ENCODE measurements around the gene ATP12A.

The ATP12A gene

DNA sequence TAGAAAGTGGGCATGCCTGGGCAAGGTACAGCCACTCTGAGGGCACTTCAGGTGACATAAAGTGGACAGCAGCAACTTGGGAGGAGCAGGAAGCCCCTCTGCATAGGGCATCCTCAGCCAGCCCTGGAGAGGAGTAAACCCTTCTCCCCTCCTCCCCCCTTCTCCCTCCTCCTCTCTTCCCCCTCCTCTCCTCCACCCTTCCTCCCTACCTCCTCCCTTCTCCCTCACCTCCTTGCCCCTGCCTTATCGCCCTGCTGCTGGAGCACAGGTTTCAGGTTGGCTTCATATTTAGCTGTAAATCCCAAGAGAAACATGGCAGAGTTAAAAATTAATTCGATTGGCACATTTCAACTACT is 30.5 kb upstream of the ATP12A start:
- no peaks in the 10 kb centered on the region for H3K36me3 ChIP-seq (ENCODE audit: control insufficient read depth in 1 of 2, insufficient read depth in 2 of 2, low read length in 2 of 2)
- no peaks in the 10 kb centered on the region for H3K27me3 ChIP-seq (ENCODE audit: low read depth, low read length)
- no peaks in the 10 kb centered on the region for H3K4me1 ChIP-seq (ENCODE audit: control insufficient read depth in 1 of 2, insufficient read depth in 2 of 2, low read length in 2 of 2)
- H3K27ac ChIP-seq (ENCODE audit: low read length), result no peak overlapping the region
- H3K4me3 ChIP-seq (ENCODE audit: low read depth in 1 of 2, low read length in 2 of 2), result no peak overlapping the region
- H3K9me3 ChIP-seq (ENCODE audit: control insufficient read depth in 1 of 2, low read length in 2 of 2), result no peaks in the 10 kb centered on the region

- H3K27me3 ChIP-seq (ENCODE audit: low read depth, low read length), result no peaks in the 10 kb centered on the region
- H3K9me3 ChIP-seq (ENCODE audit: control insufficient read depth in 1 of 2, low read length in 2 of 2), result no peaks in the 10 kb centered on the region
- no peak overlapping the region for H3K27ac ChIP-seq (ENCODE audit: low read length)
- no peak overlapping the region for H3K4me3 ChIP-seq (ENCODE audit: low read depth in 1 of 2, low read length in 2 of 2)
- H3K4me1 ChIP-seq (ENCODE audit: control insufficient read depth in 1 of 2, insufficient read depth in 2 of 2, low read length in 2 of 2), result no peaks in the 10 kb centered on the region
- H3K36me3 ChIP-seq (ENCODE audit: control insufficient read depth in 1 of 2, insufficient read depth in 2 of 2, low read length in 2 of 2), result no peaks in the 10 kb centered on the region
Observed at GRCh38 chr13:24650161-24650560, 30.0 kb upstream of the ATP12A start.

- Histone ChIP-seq H3K27ac (ENCODE audit: low read length) (no peak overlapping the region), H3K4me3 (ENCODE audit: low read depth in 1 of 2, low read length in 2 of 2) (no peak overlapping the region), H3K27me3 (ENCODE audit: low read depth, low read length) (no peaks in the 10 kb centered on the region), H3K36me3 (ENCODE audit: control insufficient read depth in 1 of 2, insufficient read depth in 2 of 2, low read length in 2 of 2) (no peaks in the 10 kb centered on the region), H3K9me3 (ENCODE audit: control insufficient read depth in 1 of 2, low read length in 2 of 2) (no peaks in the 10 kb centered on the region), H3K4me1 (ENCODE audit: control insufficient read depth in 1 of 2, insufficient read depth in 2 of 2, low read length in 2 of 2) (no peaks in the 10 kb centered on the region)
Observed at GRCh38 chr13:24651718-24652345, 28.4 kb upstream of the ATP12A start.

- no peaks in the 10 kb centered on the region for H3K36me3 ChIP-seq (ENCODE audit: control insufficient read depth in 1 of 2, insufficient read depth in 2 of 2, low read length in 2 of 2)
- no peaks in the 10 kb centered on the region for H3K27me3 ChIP-seq (ENCODE audit: low read depth, low read length)
- H3K4me3 ChIP-seq (ENCODE audit: low read depth in 1 of 2, low read length in 2 of 2), result no peak overlapping the region
- H3K27ac ChIP-seq (ENCODE audit: low read length), result no peak overlapping the region
- H3K9me3 ChIP-seq (ENCODE audit: control insufficient read depth in 1 of 2, low read length in 2 of 2), result no peaks in the 10 kb centered on the region
- no peaks in the 10 kb centered on the region for H3K4me1 ChIP-seq (ENCODE audit: control insufficient read depth in 1 of 2, insufficient read depth in 2 of 2, low read length in 2 of 2)
Observed at GRCh38 chr13:24652359-24652758, 27.8 kb upstream of the ATP12A start.

DNA sequence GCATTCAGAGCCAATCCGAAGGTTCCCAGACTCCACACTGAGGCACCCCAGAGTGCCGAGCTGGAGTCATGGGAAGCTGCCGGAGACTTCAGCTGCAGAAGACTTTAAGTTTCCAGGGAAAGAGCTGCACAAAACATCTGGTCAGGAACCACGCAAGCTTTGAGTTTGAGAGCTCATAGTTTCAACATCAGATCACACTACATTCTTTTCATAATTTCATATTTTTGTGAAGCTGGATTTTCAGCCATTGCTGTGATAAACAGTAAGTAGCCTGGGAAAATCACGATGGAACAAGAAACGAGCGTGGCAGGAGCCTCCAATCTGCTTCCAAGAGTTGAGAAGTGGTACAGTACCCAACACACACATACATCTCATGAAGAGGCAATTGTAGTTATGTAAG is 25.5 kb upstream of the ATP12A start:
- Histone ChIP-seq H3K4me3 (ENCODE audit: low read depth in 1 of 2, low read length in 2 of 2) (no peak overlapping the region), H3K4me1 (ENCODE audit: control insufficient read depth in 1 of 2, insufficient read depth in 2 of 2, low read length in 2 of 2) (no peaks in the 10 kb centered on the region), H3K9me3 (ENCODE audit: control insufficient read depth in 1 of 2, low read length in 2 of 2) (no peaks in the 10 kb centered on the region), H3K36me3 (ENCODE audit: control insufficient read depth in 1 of 2, insufficient read depth in 2 of 2, low read length in 2 of 2) (no peaks in the 10 kb centered on the region), H3K27me3 (ENCODE audit: low read depth, low read length) (no peaks in the 10 kb centered on the region), H3K27ac (ENCODE audit: low read length) (no peak overlapping the region)

GRCh38 chr13:24659239-24659638 is 21.0 kb upstream of the ATP12A start:
- Histone ChIP-seq H3K4me3 (ENCODE audit: low read depth in 1 of 2, low read length in 2 of 2) (no peak overlapping the region), H3K36me3 (ENCODE audit: control insufficient read depth in 1 of 2, insufficient read depth in 2 of 2, low read length in 2 of 2) (no peaks in the 10 kb centered on the region)

DNA sequence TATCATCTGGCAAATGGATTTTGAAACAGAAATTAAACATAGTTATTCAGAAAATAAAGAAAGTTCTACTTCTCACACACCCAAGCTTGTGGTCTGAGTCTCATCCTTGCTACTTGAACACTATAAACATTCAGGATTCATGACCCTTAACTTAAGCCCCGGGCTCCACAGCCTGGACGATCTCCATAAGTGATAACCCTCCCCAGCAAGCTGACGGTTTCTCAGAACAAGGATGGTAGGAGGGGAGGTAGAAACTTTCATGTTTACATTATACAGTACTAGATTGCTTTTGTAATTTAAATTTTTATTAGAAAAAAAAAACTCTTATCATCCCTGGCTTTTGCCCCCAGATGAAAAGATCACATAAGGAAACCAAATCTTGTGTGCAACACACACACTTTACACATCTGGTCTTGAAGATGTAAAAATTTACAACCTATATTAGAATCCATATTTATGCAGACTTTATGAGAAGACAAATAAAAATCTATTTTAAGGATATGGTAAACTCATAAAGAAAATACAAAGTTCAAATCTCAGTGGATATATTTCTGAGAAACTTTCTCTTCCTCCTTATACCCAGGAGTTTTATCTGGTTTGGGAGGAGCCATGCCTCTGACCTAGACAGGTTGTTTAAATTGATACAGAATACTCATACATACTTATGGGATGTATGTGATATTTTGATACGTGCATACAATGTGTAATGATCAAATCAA is 20.0 kb upstream of the ATP12A start:
- Histone ChIP-seq H3K36me3 (ENCODE audit: control insufficient read depth in 1 of 2, insufficient read depth in 2 of 2, low read length in 2 of 2) (no peaks in the 10 kb centered on the region), H3K4me1 (ENCODE audit: control insufficient read depth in 1 of 2, insufficient read depth in 2 of 2, low read length in 2 of 2) (no peaks in the 10 kb centered on the region), H3K4me3 (ENCODE audit: low read depth in 1 of 2, low read length in 2 of 2) (no peak overlapping the region), H3K27me3 (ENCODE audit: low read depth, low read length) (no peaks in the 10 kb centered on the region), H3K9me3 (ENCODE audit: control insufficient read depth in 1 of 2, low read length in 2 of 2) (no peaks in the 10 kb centered on the region), H3K27ac (ENCODE audit: low read length) (no peak overlapping the region)

More at GRCh38 chr13:24659239-24659638, 21.0 kb upstream of the ATP12A start:
- Histone ChIP-seq H3K9me3 (ENCODE audit: control insufficient read depth in 1 of 2, low read length in 2 of 2) (no peaks in the 10 kb centered on the region), H3K27me3 (ENCODE audit: low read depth, low read length) (no peaks in the 10 kb centered on the region), H3K27ac (ENCODE audit: low read length) (no peak overlapping the region), H3K4me1 (ENCODE audit: control insufficient read depth in 1 of 2, insufficient read depth in 2 of 2, low read length in 2 of 2) (no peaks in the 10 kb centered on the region)

- Histone ChIP-seq H3K27me3 (ENCODE audit: low read depth, low read length) (no peaks in the 10 kb centered on the region), H3K9me3 (ENCODE audit: control insufficient read depth in 1 of 2, low read length in 2 of 2) (no peaks in the 10 kb centered on the region), H3K4me3 (ENCODE audit: low read depth in 1 of 2, low read length in 2 of 2) (no peak overlapping the region), H3K4me1 (ENCODE audit: control insufficient read depth in 1 of 2, insufficient read depth in 2 of 2, low read length in 2 of 2) (no peaks in the 10 kb centered on the region), H3K27ac (ENCODE audit: low read length) (no peak overlapping the region), H3K36me3 (ENCODE audit: control insufficient read depth in 1 of 2, insufficient read depth in 2 of 2, low read length in 2 of 2) (no peaks in the 10 kb centered on the region)
Observed at GRCh38 chr13:24661713-24662112, 18.5 kb upstream of the ATP12A start.

DNA sequence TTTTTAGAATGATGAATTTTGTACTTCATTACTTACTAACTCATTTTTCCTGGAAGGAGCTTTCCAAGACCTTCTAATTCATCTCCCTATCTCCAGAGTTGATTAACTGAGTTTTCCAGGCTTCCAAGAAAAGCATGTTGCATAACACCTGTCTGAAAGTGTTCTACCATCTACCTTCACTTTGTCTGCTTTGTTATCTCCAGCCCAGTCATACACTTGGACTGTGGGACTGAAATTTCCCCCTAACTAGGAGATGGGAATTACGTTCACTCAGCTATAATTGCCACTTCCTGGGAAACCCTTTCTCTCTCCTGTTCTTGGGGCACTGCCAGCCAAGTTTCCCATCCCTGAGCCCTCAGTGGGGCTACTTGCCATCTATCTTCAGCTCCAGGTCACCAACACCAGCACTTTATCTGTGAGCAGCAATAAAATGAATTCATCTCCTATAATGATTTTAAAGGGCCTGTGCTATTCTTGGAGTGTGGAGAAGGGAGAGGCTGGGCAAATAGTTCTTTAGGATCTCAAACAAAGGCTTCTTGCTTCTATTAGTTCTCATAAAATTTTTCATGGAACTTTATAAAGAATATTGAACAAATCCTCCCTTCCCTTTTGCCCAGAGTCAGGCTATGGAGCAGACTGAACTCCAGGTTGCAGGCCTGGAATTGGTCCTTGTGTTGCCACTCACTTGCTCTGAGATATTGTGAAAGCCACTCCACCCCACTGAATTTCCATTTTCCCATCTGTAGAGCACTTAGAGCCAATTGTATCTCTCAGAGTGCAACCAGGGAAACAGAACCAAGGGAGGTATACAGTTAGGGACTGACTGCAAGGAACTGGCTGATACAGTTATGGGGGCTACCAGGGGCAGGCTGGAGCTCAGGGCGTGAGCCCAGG is 17.8 kb upstream of the ATP12A start:
- H3K27me3 ChIP-seq (ENCODE audit: low read depth, low read length), result no peaks in the 10 kb centered on the region
- H3K36me3 ChIP-seq (ENCODE audit: control insufficient read depth in 1 of 2, insufficient read depth in 2 of 2, low read length in 2 of 2), result no peaks in the 10 kb centered on the region
- H3K27ac ChIP-seq (ENCODE audit: low read length), result no peak overlapping the region
- H3K4me1 ChIP-seq (ENCODE audit: control insufficient read depth in 1 of 2, insufficient read depth in 2 of 2, low read length in 2 of 2), result no peaks in the 10 kb centered on the region
- H3K4me3 ChIP-seq (ENCODE audit: low read depth in 1 of 2, low read length in 2 of 2), result no peak overlapping the region
- H3K9me3 ChIP-seq (ENCODE audit: control insufficient read depth in 1 of 2, low read length in 2 of 2), result no peaks in the 10 kb centered on the region

GRCh38 chr13:24663089-24663395 is 17.2 kb upstream of the ATP12A start:
- H3K27me3 ChIP-seq (ENCODE audit: low read depth, low read length), result no peaks in the 10 kb centered on the region
- H3K36me3 ChIP-seq (ENCODE audit: control insufficient read depth in 1 of 2, insufficient read depth in 2 of 2, low read length in 2 of 2), result no peaks in the 10 kb centered on the region
- H3K9me3 ChIP-seq (ENCODE audit: control insufficient read depth in 1 of 2, low read length in 2 of 2), result no peaks in the 10 kb centered on the region
- H3K4me3 ChIP-seq (ENCODE audit: low read depth in 1 of 2, low read length in 2 of 2), result no peak overlapping the region
- H3K4me1 ChIP-seq (ENCODE audit: control insufficient read depth in 1 of 2, insufficient read depth in 2 of 2, low read length in 2 of 2), result no peaks in the 10 kb centered on the region
- no peak overlapping the region for H3K27ac ChIP-seq (ENCODE audit: low read length)

DNA sequence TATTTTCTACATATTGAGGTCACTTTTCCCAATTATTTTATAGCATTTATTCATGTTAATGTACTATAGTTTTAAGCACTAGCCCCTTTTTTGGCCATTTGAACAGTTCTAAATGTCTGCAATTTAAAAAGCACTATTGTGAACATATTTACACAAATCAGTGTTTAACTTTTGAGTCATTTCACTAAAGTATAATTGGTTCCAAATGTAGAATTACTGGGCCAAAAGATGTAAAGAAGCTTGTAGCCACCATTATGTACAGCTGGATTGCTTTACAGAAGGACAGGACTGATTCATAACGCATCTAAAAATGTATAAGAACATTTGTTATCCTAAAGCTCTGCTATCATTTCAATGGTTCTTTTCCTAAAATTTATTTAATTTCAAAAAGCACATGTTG is 16.6 kb upstream of the ATP12A start:
- Histone ChIP-seq H3K4me3 (ENCODE audit: low read depth in 1 of 2, low read length in 2 of 2) (no peak overlapping the region), H3K36me3 (ENCODE audit: control insufficient read depth in 1 of 2, insufficient read depth in 2 of 2, low read length in 2 of 2) (no peaks in the 10 kb centered on the region), H3K9me3 (ENCODE audit: control insufficient read depth in 1 of 2, low read length in 2 of 2) (no peaks in the 10 kb centered on the region), H3K4me1 (ENCODE audit: control insufficient read depth in 1 of 2, insufficient read depth in 2 of 2, low read length in 2 of 2) (no peaks in the 10 kb centered on the region), H3K27me3 (ENCODE audit: low read depth, low read length) (no peaks in the 10 kb centered on the region), H3K27ac (ENCODE audit: low read length) (no peak overlapping the region)
